HG02678 (cell line): ENCODE results near the gene KLHL12.

ENCODE experiments used
- ATAC-seq: cut with Tn5 transposase; IDR thresholded peaks from one replicate; pipeline ENCODE4 v1.9.1; 2021; ENCODE audit warnings: mild to moderate bottlenecking, moderate library complexity; ENCODE audit not compliant: unreplicated experiment

KLHL12 gene

DNA sequence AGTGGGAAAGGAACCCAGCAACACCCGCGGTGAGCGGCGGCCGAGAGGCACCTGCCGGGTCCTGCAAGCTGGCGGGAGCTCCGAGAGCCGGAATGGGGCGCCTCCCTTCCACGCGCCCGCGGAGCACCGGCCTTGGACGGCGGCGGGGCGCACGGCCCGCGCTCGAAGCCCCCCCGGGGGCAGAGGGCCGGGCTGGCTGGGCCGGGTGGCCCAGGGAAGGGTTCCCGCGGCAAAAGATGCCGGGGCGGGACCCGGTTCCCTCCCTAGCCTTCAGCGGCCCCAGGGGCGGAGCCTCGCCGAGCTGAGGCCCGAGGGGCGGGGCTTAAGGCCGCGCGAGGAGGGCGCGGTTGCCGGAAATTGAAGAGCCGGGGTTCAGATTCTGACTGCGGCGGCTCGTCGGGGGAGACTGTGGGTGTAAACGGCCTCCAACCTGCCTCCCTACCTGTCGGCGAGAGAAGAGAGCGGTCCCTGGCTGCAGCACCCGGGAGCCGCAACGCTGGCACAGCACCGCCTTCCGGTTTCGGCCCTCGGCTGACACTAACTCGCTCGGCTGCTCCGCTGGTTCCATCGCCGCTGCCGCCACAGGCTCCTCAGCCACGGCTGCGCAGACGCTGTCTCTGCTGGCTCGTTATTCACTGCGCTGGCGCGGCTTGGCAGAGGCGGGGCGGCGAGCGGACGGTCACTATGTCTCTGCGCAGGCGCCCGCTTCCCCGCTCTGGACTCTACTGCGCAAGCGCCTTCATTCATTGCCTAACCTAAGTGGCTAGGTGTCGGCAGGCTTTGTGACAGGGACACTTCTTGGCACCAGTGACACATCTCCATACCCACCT lies 38.3 kb downstream of the KLHL12 start, which contains the start of gene RABIF:
Gene RABIF, minus strand, starts transcription at position 619 of the 830 bp plus-strand sequence. Its CDS starts 51 bp downstream, at position 568.
- peak; percentile 91 for ATAC-seq

DNA sequence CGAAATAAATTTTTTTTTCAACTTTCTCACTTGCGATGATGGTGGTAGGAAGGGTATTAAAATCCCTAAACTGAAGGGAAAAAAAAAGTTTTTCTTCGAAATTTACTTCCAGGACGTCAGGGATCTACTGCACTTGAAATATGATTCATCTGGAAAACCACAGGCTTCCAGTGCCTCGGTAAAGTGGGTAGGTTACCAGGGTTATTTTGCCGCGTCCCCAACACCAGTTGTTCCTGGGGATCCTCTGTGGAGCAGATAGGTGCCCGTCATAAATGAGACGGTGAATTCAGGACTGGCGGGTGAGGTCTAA lies 38.9 kb downstream of the KLHL12 start:
- ATAC-seq = no peak

- no peak for ATAC-seq
These were observed 46.0 kb downstream of the KLHL12 start for GRCh38 chr1:202880961-202881460.

GRCh38 chr1:202880062-202880461 lies 47.0 kb downstream of the KLHL12 start:
- no peak for ATAC-seq

DNA sequence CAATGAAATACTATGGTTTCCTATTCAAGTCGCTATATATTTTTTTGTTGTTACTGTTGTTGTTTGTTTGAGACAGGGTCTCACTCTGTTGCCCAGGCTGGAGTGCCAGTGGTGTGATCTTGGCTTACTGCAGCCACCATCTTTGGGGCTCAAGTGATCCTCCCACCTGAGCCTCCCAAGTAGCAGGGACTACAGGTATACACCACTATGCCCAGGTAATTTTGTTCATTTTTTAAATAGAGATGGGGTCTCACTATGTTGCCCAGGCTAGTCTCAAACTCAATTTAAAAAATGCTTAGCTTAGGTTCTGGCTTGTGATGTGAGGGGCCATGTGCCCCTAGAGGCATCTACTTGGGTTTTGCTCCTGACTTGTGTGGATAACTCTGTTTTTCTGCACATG lies 47.9 kb downstream of the KLHL12 start:
- ATAC-seq = no peak

DNA sequence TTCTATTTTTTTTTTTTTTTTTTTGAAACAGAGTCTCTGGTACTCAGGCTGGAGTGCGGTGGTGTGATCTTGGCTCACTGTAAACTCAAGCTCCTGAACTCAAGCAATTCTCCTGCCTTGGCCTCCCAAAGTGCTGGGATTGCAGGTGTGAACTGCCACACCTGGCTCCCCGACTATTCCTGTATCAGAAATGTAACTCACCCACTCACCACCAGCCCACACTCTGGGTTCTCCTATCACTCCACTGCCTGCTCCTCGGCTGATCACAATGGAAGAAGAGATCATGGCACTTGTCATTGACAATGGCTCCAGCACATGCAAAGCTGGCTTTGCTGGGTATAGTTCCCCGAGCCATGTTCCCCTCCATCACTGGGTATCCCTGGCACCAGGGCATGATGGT lies 54.0 kb downstream of the KLHL12 start:
- ATAC-seq = no peak

DNA sequence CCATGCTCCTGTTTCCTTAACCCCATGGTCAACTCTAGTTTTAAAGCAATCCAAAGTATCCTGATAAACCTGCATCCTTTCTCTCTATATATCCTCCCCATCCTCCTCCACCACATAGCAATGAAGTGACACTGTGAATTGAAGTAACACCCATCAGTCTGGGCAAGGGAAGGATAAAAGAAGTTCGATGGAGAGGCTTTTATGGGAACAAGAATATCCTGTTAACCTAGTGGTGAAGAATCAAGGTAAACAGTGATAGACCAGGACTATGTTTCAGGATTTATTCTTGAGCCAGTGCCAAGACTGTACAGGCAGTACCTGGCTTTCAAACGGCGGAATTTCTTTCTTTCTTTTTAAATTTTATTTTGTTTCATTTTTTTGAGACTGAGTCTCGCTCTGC lies 55.7 kb downstream of the KLHL12 start:
- no peak for ATAC-seq

DNA sequence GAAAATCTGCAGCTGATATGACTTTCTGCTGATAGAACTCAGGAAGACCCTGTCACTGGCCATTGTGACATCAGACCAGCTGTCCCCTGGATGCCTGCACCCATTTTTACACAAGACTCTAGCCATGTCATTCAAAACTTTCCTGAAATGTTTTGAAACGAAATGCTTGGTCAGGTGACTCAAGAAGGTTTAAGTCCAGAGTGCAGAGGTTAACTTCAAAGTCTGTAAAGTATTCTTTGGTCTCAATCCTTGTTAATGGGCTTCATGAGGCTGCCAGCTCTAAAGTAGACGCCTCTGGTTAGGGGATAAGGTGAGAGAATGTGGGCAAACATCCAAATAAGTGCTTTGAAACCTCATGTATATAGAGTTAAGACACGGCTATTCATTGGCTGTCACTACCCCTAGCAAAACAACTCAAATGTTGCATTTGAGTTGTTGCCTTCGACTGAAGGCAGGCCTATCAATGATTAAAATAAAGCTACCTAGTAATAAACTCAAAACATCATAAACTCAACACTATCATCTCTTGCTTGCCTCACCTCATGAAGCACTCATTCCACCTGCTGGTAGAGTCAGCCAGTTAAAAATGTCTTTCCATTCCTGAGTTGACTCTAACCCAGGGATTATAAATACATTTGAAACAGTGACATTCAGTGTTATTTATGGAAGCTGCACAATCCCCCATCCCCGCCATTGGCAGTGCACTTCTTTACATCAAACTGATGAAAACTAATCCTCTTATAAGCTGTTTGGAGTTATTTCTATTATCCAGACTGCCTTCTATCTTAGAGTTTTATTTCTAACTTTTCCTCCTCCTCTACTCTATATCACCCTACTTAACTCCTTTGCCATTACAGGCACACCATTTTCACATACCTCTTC lies 64.1 kb downstream of the KLHL12 start:
- ATAC-seq = no peak

DNA sequence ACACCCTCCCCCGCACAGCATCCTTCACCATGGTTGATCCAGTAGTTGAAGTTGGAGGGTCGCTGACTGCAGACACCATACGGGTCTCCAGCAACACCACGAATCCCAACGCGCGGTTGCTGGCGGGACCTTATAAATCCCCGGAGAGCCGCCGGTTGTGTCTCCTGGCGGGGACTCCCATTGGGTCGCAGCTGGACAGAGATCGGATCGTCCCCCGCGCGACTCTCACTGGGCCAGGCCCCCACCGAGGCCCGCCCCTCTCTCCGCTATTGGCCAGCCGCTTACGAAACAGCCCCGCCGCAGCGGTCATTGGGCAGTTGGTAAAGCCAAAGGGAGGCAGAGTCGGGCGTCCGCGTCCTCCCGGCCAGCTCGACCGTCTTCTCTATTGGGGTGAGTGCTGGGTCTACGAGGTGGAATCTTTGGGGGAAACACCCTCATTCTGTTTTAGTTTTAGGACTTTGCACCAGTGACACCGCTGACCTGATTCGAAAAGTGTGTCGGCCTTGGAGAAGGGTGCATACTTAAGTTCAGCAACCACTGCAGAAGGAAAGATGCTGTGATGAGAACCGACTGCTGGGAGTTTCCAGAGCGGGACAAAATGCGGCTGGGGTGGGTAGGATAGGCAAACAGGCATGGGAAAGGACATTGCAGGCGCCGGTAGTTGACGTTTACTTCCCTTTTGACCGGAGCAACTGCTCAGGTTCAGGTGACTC lies 65.5 kb downstream of the KLHL12 start:
- peak; percentile 70 for ATAC-seq

DNA sequence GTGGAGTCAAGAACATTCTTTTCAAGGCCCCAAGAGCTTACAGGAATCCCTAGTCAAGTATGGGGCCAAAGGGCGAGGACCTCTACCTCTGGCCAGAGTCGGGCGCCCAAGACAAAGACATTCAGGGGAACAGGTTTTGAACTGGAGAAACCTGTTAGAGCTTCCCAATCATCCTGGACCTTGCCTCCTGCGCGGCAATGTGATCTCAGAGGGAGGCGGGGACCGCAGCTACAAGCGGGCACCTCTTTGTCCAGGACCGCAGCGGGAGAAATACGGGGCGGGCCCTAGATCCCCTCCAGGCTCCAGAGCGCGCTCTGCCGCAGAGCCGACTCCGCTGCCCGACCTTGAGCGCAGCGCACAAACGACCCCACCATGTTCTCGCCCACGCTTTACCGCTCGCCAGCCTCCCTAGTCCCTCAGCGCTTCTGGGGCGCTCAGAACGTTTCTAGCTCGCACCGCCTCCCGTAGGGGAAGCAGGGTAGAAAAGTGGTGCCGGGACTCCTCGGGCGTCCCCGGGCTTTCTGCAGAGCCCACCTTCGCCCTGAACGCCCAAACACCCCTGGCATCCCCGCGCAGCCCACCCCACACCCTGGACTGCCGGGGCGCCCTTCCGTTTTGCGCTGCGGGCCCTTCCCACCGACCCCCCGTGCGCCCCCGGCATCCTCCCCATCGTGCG lies 66.2 kb downstream of the KLHL12 start:
- peak; percentile 33 for ATAC-seq

- no peak for ATAC-seq
These were observed 68.1 kb downstream of the KLHL12 start for GRCh38 chr1:202858789-202859414.

- no peak for ATAC-seq
These were observed 68.7 kb downstream of the KLHL12 start for GRCh38 chr1:202858331-202858730.

DNA sequence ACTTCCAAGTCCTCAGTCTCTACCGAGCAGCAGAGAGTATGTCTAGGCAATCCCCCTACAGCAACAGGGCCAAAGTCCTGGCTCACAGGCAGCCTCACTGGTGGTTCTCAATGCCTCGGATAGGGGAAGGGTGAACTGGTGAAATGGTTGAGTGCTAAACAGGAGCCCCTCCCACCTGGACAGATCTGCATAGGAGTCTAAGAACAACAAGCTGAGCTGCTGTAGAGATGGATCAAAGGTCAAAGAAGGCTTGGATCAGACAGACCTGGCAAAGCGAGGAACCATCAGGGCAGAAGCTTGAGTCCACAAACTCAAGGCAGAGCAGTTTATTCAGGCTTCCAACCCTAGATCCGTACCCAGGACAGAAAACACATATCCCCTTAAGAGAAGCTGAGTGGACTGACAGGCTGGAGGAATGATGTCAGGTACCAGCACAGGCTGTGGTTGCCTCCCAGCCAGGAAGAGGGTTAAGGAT lies 69.9 kb downstream of the KLHL12 start:
- no peak for ATAC-seq

- no peak for ATAC-seq
These were observed 71.0 kb downstream of the KLHL12 start for GRCh38 chr1:202856014-202856413.

GRCh38 chr1:202854787-202855186 lies 72.2 kb downstream of the KLHL12 start:
- ATAC-seq = no peak

DNA sequence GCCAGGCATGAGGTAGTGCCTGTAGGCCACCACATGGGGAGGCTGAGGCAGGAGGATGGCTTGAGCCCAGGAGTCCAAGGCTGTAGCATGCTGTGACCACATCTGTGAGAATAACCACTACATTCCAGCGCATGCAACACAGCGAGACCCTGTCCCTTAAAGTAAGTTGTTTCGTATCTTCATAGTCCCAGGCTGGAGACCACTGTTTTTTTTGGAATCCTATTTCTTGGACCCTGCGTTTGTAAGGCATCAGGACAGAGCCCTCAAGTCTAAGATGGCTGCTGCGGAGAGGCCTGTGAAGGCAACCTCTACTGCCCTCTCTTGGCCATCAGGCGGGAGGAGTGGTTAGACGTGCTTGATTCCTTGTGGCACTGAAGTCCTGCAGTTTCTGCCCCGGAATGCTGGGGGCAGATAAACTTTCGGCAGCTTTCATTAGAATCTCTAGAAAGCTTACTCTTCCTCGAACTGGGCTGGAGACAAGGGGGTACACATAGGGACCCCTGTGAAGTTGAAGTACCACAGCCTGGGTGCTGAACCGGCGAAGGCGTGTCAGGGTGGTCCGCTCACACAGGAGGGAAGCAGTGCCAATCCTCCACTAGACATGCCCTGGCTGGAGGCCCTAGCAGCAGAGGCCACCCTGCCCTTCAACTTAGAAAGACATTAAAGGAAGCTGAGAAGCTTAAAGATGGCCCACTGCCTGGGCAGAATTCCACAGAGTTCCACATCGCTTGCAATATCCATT lies 74.7 kb downstream of the KLHL12 start:
- ATAC-seq = no peak

DNA sequence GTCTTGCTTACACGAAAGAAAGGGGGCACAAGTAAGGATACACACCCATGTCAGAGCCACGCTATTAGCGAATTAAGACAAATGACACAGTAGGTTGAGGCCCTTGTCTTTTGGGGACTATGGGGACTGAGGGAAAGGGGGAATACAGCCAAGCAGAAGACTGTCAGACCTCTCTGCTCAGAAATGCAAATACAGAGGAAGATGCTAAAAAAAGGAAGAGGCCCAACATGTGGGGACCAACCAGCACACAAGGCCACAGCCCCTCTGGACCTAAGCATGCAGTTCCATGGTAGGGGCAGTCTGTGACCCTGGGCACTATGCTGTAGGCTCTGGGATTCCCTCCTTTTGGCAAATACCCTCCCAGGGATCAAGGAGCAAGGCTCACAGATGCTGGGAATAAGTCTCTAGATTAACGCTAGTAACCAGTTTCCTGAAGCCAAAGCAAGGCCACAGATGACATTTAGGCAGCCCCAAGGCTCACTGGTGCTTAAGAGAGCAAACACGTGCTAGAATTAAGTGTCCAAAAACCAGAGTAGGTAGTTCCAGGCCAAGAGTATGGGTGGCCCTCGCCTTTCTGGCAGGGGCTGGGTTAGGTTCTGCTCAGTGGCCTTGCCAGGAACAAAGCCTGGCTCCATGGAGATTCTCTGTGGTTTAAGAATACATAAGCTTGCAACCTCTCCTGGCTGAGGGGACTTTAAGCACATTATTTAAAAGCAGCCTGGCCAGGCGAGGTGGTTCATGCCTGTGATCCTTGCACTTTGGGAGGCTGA lies 76.3 kb downstream of the KLHL12 start:
- no peak for ATAC-seq

- ATAC-seq = peak; percentile 67
These were observed 78.9 kb downstream of the KLHL12 start for GRCh38 chr1:202848191-202848542.

- no peak for ATAC-seq
These were observed 82.1 kb downstream of the KLHL12 start for GRCh38 chr1:202844935-202845334.
